ENCODE data around the gene MYNN. TPM values are rescaled to one million over a fixed set of nuclear protein-coding genes. Genes with fewer than 3 reads are reported as not detected.
"Not testable (repeated sequence)": the region's sequence is repeated elsewhere in the genome, so short reads cannot be mapped to it uniquely, and the experiment has no call there.

MYNN gene
- 15.1 and 17.7 TPM in 2 replicates for total RNA-seq

DNA sequence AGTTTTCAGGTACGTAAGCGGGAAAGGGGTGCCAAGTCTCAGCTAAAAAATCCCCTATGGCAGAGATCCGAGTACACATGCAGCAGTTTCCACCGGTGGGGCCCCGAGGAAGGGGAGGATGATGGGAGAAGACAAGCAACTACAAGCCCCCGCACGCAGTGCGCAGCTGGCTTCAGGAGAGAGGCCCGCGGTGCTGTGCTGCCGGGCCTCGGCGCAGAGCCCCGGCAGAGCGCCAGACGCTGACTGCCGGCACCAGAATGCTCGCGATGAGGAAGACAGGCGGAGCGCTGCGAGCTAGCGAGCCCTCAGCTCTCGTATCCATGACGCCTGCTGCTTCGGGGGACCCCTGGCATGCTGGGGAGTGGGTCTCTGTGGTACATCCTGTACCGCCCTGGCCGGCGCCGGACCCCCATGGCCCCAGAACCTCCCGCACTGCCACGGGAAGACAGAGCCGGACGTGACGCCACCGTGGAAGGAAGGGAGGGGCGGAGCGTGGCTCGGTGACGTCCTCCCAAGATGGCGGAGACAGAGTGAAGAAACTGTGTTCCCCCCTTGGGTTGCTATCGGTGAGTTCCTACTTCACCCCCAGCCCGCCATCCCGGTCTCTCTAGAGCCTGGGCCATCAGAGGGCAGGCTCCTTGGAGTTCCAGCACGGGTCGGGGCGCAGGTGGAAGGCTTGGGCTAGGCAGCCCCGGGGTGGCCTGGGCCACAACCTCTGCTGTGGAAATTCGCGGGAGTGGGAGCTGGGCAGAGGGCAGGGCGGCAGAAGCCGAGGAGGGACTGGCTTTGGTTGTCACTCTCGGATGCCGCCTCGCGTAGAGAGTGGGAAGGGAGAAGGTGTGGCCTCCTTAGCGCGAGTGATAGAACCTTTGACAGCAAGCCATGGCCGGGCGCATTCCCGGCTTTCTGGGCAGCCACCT is at the start of gene MYNN:
Gene MYNN, plus strand, starts transcription at position 500 of the 920 bp plus-strand sequence. CDS start 900 bp downstream, outside the sequence.
- intact Hi-C loops (cut with micrococcal nuclease): loop anchor here (1.0 to 5.0 kb wide), 9 partner anchors 8 to 1689 kb away; partner anchors contain the start of genes EIF5A2, PHC3, PRKCI and RPL22L1

DNA sequence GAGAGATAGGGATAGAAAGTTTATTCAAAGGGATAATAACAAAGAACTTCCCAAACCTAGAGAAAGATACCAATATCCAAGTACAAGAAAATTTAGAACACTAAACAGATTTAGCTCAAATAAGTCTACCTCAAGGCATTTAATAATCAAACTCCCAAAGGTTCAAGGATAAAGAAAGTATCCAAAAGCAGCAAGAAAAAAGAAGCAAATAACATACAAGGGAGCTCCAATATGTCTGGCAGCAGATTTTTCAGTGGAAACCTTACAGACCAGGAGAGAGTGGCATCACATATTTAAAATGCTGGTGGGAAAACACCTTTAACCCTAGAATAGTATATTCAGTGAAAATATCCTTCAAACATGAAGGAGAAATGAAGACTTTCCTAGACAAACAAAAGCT is 41.3 kb upstream of the MYNN start:
- intact Hi-C loops (cut with micrococcal nuclease): not testable (repeated sequence)

DNA sequence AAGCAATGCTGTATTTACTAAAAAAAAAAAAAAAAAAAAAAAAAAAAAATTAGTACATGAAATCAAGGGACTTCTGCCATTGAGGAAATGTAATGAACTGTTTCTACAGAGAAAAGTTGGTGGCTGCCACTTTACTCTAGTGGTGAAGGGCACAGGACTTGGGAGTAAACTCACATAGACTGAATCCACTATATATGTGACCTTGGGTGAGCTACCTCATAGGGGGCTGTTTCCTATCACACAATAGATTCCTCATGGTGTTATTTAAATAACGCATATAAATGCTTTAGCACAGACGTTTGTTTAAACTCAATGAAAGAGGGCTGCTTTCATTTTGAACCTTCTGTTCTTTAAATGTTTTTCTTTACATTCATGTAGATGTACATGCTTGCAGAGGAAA is 34.1 kb upstream of the MYNN start:
- intact Hi-C loops (cut with micrococcal nuclease): no loop called here

DNA sequence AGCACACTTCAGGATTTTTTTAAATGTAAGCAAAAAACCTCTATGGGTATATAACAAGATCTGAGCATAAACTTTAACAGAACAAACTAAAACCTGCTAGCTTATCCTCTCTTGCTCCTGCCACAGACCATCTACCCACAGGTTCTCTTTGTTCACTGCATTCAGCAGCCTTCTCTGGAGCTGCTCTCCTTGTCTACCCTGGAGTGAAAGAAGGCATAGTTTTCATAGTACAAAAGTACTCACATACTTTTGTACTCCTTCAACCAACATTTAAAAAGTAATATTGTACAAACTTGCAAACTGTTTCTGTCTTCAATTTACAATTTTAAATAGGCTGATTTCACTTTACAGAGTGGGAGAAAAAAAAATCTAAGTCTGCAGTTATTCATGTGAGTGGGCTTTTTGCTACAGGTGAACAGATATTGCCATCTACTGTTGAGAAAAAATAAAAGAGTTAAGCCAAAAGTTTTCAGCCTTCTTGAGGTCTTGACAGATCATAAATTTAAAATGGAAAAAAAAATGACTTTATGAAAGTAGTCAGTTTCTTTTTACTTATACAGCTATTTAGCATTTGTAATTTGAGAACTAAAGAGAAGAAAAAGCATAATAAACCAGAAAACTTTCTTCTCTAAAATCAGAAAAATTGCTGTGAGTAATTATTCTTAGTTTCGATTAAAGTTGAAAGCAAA is 28.7 kb upstream of the MYNN start:
- intact Hi-C loops (cut with micrococcal nuclease): loop anchor here (1.0 to 10.0 kb wide), 2 partner anchors 595 to 880 kb away; no protein-coding TSS in a partner anchor

DNA sequence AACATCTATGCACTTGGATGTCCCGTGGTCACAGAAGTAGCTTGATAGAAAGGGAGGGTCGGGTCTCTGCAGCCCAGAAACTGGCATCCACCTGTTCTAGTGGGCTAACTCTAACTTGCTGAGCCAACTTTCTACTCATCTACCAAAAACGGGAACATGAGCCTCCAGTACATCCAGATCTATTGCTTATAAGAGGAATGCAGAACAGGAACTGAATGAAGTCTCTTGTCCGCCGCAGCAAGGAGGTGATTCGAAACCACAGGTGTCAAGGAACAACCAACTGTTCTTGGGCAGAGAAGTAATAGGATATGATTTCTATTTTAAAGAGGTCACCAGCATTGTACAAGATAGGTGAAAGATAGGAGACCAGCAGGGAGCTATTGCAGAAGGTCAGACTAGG is 26.3 kb upstream of the MYNN start:
- intact Hi-C loops (cut with micrococcal nuclease): loop anchor here (10.0 kb wide), 1 partner anchor 882 kb away; no protein-coding TSS in a partner anchor

DNA sequence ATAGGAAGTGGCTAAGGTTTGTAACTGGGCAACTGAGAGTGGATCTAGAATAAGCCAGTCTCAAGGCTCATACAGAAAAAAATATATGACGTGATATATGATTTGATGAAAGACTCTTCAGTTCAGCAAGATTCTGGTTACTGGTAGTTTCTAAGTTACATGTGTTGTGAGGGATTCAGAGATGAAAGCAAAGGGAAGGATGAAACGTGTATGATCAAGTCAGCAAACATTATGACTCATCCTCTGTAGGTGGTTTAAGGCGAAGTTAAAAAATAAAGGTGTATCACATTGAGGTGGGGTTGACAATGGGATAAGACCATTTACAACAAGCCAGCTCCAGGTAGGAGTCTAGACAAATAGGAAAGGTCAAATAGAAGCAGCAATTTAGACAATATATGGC is 24.5 kb upstream of the MYNN start:
- intact Hi-C loops (cut with micrococcal nuclease): loop anchor here (10.0 kb wide), 1 partner anchor 884 kb away; no protein-coding TSS in a partner anchor

DNA sequence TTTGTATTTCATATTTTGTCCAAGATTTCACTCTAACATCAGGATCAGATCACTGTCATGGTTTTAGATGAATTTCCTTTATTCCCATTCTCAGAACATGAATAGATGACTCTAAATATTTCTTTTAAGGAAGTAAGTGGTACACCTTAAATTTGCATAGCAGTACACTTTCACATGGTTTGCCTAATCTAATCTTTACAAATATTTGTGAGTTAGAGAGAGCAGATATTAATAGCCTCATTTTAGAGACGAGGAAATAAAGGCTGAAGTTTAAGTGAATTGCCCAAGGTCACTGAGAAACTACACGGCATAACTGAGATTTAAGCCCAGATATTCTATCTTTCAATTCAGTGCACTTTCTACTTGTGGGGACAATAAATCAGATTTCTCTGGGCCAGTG is 22.5 kb upstream of the MYNN start:
- intact Hi-C loops (cut with micrococcal nuclease): no loop called here

DNA sequence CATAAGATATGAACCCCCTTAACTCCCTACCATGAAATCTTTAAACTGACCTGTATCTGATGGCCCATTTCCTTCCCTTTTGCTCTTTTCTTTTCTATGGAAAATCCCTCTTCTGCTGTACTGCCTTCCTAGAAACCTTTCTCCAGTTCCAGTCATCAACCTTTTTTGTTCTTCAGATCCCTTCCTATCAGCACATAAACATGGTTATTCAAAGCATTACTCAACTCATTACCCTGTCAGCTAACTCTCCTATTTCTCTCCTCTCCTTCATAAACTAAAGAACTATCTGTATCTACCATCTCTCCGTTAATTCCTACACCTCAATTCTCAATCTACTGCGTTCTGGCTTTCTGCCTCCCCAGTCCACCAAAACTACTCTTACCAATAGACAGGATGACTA is 21.3 kb upstream of the MYNN start:
- intact Hi-C loops (cut with micrococcal nuclease): no loop called here

DNA sequence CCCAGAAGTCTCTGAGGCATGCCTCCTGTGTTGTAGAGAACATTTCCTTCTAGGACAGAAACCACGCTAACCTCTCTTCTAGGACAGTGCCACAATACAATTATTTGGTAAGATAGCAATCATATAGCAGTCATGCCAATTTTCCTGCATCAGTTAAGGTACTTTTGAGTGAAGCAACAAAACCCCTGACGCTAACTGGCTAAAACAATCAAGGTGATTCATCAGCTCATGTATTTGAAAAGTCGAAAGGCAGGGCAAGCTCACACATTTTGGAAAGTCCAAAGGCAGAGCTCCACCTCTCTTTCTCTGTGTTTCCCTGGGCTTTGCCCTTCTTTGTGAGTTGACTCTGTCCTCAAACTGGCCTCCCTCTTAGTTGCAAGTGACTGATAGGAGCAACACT is 18.5 kb upstream of the MYNN start:
- intact Hi-C loops (cut with micrococcal nuclease): no loop called here

DNA sequence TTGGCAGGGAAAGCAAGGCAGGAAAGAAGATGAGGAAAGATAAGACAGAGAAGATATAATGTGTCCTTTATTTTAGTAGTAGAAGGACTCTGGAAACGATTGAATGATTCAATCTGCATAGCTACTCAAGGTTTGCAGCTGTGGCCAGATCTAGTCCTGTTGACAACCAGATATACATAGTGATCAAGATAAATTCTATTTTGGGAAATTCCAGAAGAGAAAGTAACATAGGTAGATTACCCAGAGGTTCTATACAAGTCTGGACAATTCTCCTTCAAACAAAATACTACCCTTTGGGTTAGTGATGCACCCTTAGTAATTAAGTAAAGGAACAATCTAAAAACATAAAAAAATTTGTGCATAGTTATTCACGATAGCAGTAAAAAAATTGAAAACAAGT is 17.7 kb upstream of the MYNN start:
- intact Hi-C loops (cut with micrococcal nuclease): no loop called here

DNA sequence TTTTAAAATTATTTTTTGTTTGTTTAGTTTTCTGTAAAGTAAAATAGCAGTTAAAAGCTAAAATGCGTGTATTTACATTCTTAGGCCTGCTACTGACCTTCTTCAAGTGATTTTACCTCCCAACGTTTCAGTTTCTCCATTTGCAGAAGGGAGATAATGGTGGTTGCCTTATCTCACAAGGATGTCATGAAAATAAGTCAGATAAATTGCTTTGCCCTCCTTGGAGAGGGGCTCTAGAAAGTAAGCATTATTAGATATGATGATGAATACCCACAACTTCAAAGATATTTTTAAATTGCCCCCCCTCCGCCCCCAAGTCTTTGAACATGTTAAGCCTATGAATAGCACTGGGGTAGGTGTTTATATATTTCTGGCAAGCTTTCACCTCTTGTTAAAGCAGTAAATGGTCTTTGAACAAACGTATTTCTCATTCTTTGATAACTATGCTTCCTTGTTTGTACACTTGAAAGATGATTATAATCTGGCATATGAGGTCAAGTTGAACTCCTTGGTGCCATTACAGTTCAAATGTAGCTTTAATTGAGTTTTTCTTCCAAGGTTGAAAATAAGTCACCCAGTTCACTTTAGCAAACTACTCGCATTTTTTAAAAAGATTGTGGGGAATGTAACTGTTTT is 14.7 kb upstream of the MYNN start:
- intact Hi-C loops (cut with micrococcal nuclease): no loop called here

DNA sequence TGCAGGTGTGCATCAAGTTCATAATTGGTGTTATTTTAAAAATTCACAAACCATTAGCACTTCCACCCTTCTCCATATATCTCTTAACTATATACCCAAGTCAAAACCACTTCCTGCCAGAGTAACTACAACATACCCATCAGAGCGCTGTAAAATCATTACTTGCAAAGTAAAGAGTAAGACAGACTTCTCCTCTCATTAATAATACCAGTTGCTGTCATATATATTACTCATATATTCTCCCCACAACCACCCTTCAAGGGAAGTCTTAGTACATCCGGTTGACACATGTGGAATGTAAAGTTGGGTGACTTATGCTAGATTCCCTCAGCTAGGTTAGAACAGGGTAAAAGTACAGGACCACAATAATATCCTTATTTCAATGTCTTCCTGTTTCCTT is 13.9 kb upstream of the MYNN start:
- intact Hi-C loops (cut with micrococcal nuclease): no loop called here

DNA sequence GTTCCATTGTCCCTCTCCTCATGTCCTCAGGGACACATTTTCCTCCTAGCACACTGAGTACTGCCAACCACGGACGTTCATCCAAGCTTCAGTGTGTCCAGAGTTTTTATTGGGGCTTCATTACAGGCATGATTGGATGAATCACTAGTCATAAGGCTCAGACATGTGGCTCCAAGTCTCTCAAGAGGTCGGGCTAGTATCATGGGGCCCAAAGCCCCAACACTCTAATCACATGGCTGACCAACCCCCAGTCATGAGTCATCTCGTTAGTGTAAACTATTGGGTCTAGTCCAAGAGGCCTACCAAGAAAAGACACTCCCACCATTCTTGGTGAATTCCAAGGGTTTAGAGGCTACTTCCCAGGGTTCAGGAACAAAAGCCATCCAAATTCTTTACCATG is 12.7 kb upstream of the MYNN start:
- intact Hi-C loops (cut with micrococcal nuclease): loop anchor here (5.0 to 10.0 kb wide), 4 partner anchors 98 to 1494 kb away; partner anchors contain the start of gene MECOM

DNA sequence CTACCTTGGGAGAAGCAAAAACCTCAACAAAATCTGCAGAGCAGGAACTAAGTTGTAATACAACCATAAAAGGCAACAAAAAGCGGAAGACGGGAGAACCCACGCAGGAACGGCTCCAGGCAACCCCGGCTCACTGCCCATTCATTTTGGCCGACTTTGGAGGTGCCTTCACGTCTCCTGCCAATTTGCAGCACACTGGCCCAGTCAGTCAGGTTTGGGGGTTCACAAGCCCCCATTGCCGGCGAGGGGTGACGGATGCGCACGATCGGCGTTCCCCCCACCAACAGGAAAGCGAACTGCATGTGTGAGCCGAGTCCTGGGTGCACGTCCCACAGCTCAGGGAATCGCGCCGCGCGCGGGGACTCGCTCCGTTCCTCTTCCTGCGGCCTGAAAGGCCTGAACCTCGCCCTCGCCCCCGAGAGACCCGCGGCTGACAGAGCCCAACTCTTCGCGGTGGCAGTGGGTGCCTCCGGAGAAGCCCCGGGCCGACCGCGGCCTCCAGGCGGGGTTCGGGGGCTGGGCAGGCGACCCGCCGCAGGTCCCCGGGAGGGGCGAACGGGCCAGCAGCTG is 8.8 kb upstream of the MYNN start:
- intact Hi-C loops (cut with micrococcal nuclease): loop anchor here (2.0 to 10.0 kb wide), 9 partner anchors 102 to 1490 kb away; partner anchors contain the start of genes MECOM, PHC3, PRKCI and RPL22L1

DNA sequence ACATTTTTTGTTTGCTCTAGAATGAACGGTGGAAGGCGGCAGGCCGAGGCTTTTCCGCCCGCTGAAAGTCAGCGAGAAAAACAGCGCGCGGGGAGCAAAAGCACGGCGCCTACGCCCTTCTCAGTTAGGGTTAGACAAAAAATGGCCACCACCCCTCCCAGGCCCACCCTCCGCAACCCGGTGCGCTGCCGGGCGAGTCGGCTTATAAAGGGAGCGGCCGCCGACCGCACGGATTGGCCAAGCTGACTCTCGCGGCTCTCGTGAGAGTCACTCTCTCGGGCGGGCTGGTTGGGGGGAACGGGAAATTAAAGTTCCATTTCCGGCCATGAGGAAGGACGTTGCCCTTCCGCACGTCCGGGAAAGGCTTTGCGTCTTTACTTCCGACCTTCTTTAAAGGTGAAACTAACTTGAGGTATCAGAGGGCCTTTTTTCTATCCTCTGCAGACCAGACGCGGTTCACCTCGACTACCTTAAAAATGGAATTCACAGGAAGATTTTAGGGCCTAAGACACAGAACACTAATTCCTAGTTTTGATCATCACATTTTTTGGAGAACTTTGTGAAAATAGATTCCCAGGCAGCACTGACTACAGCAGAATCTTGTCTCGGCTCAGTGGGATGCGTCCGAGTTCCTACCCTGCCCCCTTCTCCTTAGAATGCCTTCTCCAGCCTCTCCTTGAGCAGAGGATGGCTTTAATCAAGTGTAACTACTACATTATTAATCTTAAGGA is 8.1 kb upstream of the MYNN start, which contains the start of gene TERC:
Gene TERC, minus strand, starts transcription at position 179 of the 731 bp plus-strand sequence.
- intact Hi-C loops (cut with micrococcal nuclease): loop anchor here (1.0 to 10.0 kb wide), 10 partner anchors 8 to 1490 kb away; partner anchors contain the start of genes MECOM, MYNN, PHC3 and PRKCI

DNA sequence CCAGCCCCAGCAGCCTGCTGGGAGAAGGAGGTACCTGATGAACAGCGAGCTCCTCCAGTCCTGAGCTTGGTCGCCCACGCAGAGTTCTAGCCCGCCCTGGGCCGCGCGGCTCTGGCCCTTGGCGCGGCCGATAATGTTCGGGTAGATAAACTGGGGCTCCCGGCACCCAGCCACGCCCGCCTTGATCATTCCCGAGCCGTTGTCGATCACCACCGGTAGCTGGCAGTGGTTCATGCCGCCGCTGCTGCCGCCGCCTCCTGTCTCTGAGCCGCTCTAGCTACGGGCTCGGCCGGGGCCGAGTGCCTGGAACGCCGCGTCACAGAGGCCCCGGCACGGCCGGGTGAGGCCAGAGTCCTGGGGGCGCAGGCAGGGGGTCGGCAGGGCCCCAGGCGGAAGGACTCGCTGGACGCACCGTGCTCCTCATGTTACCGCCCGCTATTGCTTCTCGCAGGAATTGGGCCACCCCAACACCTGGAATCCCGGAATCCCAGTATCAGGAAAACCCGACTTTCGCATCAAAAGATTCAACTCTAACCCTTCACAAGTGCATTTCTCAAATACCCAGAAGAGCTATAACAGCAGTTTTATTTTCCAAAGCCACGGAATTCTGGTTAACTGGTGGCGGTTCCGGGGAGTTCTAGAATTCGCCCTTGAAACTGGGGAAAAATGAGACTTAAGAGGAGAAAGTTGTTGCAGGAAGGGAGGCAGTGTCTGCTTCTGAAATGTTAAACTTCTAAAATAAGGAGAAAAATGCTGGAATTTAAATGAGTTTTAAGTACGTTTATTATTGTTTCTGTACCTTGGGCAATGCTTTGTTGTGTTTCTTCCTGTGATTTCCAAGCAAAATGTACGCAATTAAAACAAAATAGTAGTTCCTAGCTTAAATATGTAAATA is 3.7 kb upstream of the MYNN start, which contains the start of gene ACTRT3:
Gene ACTRT3, minus strand, starts transcription at position 275 of the 895 bp plus-strand sequence. Its CDS starts 41 bp downstream, at position 234.
- intact Hi-C loops (cut with micrococcal nuclease): loop anchor here (5.0 to 10.0 kb wide), 2 partner anchors 1485 to 1693 kb away; partner anchors contain the start of gene TNIK

DNA sequence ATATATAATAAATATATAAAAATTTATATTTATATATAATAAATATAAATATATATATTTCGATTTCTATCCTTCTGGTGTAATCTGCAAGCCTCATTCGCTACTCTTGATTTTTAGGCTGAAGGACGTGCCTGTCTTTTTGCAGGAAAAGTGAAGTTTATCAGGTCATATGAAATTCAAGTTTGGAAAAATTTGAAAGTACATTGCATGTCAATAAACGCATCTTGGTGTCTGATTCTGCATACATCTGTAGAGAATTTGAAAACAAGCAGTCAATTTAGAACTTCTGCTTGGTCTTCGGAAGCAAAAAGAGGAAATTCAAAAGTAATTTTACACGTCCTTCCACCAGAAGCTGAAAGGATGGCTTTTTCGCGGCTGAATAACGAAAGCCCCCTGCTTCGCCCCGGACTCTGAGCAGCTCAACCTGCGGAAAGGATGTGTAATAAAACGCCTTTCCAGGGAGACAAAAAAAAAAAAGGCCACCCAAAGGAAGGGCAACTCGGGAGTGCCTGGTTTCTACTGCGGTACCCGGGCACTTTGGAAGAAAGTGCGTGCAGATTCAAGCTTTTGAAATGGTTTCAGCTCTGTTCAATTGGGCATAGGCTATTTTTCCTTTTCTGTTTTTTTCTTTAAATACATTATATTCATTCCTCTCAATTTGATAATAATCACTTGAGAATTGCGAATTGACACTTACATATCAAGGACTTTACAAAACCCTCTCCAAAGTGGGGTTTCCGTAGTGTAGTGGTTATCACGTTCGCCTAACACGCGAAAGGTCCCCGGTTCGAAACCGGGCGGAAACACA is 1.5 kb upstream of the MYNN start:
- intact Hi-C loops (cut with micrococcal nuclease): loop anchor here (1.0 to 5.0 kb wide), 3 partner anchors 1099 to 1691 kb away; partner anchors contain the start of genes EIF5A2, RPL22L1 and TNIK

All from T-helper 1 cell treated with Interleukin-12 subunit alpha and Interleukin-12 subunit beta and Interleukin-4 antibody, amounts not matched to agents 30 ng/mL and 1 ng/mL, for 36 hours (primary cell).